HepG2 (cell line): ENCODE data around the gene BANP. TPM values are rescaled to one million over a fixed set of nuclear protein-coding genes. Genes with fewer than 3 reads are reported as not detected.

Experiments
- ATAC-seq: fragments of 200-7000 bp; cut with Tn5 transposase; 3 replicates; pipeline ENCODE4 v1.9.1; 2020; ENCODE audit warnings: mild to moderate bottlenecking, moderate library complexity
- BruUV-seq: library from RNA; stranded (reverse); fragments of 400-500 nt; replicated peaks from 2 replicates; lab custom pipeline; 2021; lab: Mats Ljungman, UMichigan
- CTCF ChIA-PET: fragments of 300-600 bp; formaldehyde crosslinking; extraction: SDS; loops from one replicate; lab custom pipeline; 2021; ENCODE audit warnings: low total read pairs, inconsistent platforms, low intra/inter-chr PET ratio; lab: Yijun Ruan, JAX
- POLR2A ChIA-PET: fragments of 350-600 bp; sonication (Branson Sonifier 250); formaldehyde crosslinking; loops from one replicate; lab custom pipeline; 2020; ENCODE audit warnings: antibody characterized with exemption, inconsistent platforms; lab: Yijun Ruan, JAX
- DNase-seq: peaks from one replicate; pipeline ENCODE4 v3.0.0-alpha.2; 2015; ENCODE audit warnings: low spot score
- FAIRE-seq: peaks from 3 replicates; lab custom pipeline; 2011; peaks lifted over from hg19 to GRCh38; lab: Jason Lieb, UNC
- H2AFZ ChIP-seq: one replicate; pipeline ENCODE4 v1.6.1; 2011; ENCODE audit warnings: low read length, inconsistent platforms
- H3K27ac ChIP-seq: fragments of 300-600 bp; 3 replicates; pipeline ENCODE4 v1.8.0; 2011; ENCODE audit warnings: mixed run types, mild to moderate bottlenecking, mixed read lengths, low read length, inconsistent platforms; ENCODE audit not compliant: insufficient read depth; ENCODE audit errors: extremely low read length
- H3K27me3 ChIP-seq, 2 experiments: fragments of 200-600 bp in 1 of 2; 2 replicates in 1 of 2; 3 replicates in 1 of 2; pipeline versions ENCODE4 v1.6.0 to v1.8.0; 2011; ENCODE audit warnings: low read length in 2 of 2, mild to moderate bottlenecking in 2 of 2, moderate library complexity in 2 of 2, inconsistent platforms in 1 of 2; ENCODE audit not compliant: insufficient read depth in 2 of 2, control insufficient read depth in 1 of 2
- H3K36me3 ChIP-seq, 2 experiments: fragments of 200-600 bp in 1 of 2; replicated peaks in 1 of 2; 2 replicates in 1 of 2; 3 replicates in 1 of 2; pipeline versions ENCODE4 v1.5.1 to v1.8.0; 2011; ENCODE audit warnings: low read length in 2 of 2, inconsistent platforms in 1 of 2; ENCODE audit not compliant: insufficient read depth in 2 of 2, control insufficient read depth in 1 of 2
- H3K4me1 ChIP-seq: 2 replicates; pipeline ENCODE4 v1.5.1; 2012; ENCODE audit warnings: low read length, inconsistent platforms; ENCODE audit not compliant: insufficient read depth
- H3K4me2 ChIP-seq: 2 replicates; pipeline ENCODE4 v1.6.0; 2011; ENCODE audit warnings: low read depth, low read length, inconsistent platforms
- H3K4me3 ChIP-seq, 3 experiments: fragments of 200-600 bp in 1 of 3; sonication (generic), shearing (Covaris generic) in 1 of 3; replicated peaks in 1 of 3; 2 replicates each; pipeline ENCODE4 v1.5.1; 2011 to 2016; ENCODE audit warnings: low read length in 3 of 3, inconsistent platforms in 2 of 3, low read depth in 2 of 3, mild to moderate bottlenecking in 2 of 3, control low read depth in 1 of 3, mixed read lengths in 1 of 3; ENCODE audit not compliant: insufficient read depth in 1 of 3
- H3K79me2 ChIP-seq: one replicate; pipeline ENCODE4 v1.6.1; 2011; ENCODE audit warnings: low read length, inconsistent platforms; ENCODE audit not compliant: insufficient read depth
- H3K9ac ChIP-seq: 2 replicates; pipeline ENCODE4 v1.6.0; 2011; ENCODE audit warnings: mild to moderate bottlenecking, low read depth, low read length, inconsistent platforms; ENCODE audit not compliant: insufficient read depth
- H3K9me3 ChIP-seq: 2 replicates; pipeline ENCODE4 v1.5.1; 2012; ENCODE audit warnings: mild to moderate bottlenecking, low read length
- H4K20me1 ChIP-seq: 2 replicates; pipeline ENCODE4 v1.6.0; 2011; ENCODE audit warnings: inconsistent platforms, mild to moderate bottlenecking, low read length, moderate library complexity; ENCODE audit not compliant: insufficient read depth
- AGO1 ChIP-seq: fragments of 200-400 bp; formaldehyde crosslinking; IDR thresholded peaks from 2 replicates; pipeline ENCODE4 v1.6.1; 2017; ENCODE audit warnings: mild to moderate bottlenecking, low read depth, low read length, moderate library complexity; ENCODE audit not compliant: poor library complexity, severe bottlenecking
- ATAD3A ChIP-seq: sonication (generic); formaldehyde crosslinking; IDR thresholded peaks from 2 replicates; pipeline ENCODE4 v1.4.0; 2020; ENCODE audit warnings: missing genetic modification reagents
- FLYWCH1 ChIP-seq: sonication (generic); formaldehyde crosslinking; IDR thresholded peaks from 2 replicates; pipeline ENCODE4 v1.8.1; 2023; ENCODE audit warnings: mild to moderate bottlenecking, missing genetic modification reagents
- IKZF1 ChIP-seq: fragments of 450-650 bp; IDR thresholded peaks from 2 replicates; pipeline ENCODE4 v1.7.1; 2016
- ISL2 ChIP-seq: sonication (generic); formaldehyde crosslinking; IDR thresholded peaks from 2 replicates; pipeline ENCODE4 v1.5.0; 2020; ENCODE audit warnings: missing genetic modification reagents
- JUNB ChIP-seq: sonication (generic); formaldehyde crosslinking; IDR thresholded peaks from 2 replicates; pipeline ENCODE4 v1.8.0; 2022; ENCODE audit warnings: missing genetic modification reagents, mild to moderate bottlenecking, borderline replicate concordance
- KDM5A ChIP-seq: fragments of 200-600 bp; sonication (generic); IDR thresholded peaks from 2 replicates; pipeline ENCODE4 v1.7.0; 2018; ENCODE audit warnings: antibody characterized with exemption, mild to moderate bottlenecking, low read length, borderline replicate concordance
- MAZ ChIP-seq, 2 experiments: sonication (generic) in 1 of 2; formaldehyde crosslinking in 1 of 2; IDR thresholded peaks; 2 replicates each; pipeline versions ENCODE4 v1.5.0 to v1.6.1; 2012 to 2020; ENCODE audit warnings: low read depth in 2 of 2, mild to moderate bottlenecking in 2 of 2, borderline replicate concordance in 1 of 2, improper control_type of control experiment in 1 of 2, low read length in 1 of 2, missing genetic modification reagents in 1 of 2, moderate library complexity in 1 of 2
- MEIS1 ChIP-seq: sonication (generic); formaldehyde crosslinking; IDR thresholded peaks from 2 replicates; pipeline ENCODE4 v1.9.0; 2021; ENCODE audit warnings: mild to moderate bottlenecking, missing genetic modification reagents, moderate library complexity, borderline replicate concordance
- MXD4 ChIP-seq: IDR thresholded peaks from 2 replicates; pipeline ENCODE4 v1.6.1; 2016; ENCODE audit warnings: mild to moderate bottlenecking, missing biosample characterization, missing genetic modification reagents
- MXI1 ChIP-seq: IDR thresholded peaks from 3 replicates; pipeline ENCODE4 v1.6.1; 2012; ENCODE audit warnings: low read depth, low read length, inconsistent platforms, borderline replicate concordance
- ZNF562 ChIP-seq: sonication (generic); formaldehyde crosslinking; IDR thresholded peaks from 2 replicates; pipeline ENCODE4 v1.8.0; 2022; ENCODE audit warnings: missing genetic modification reagents, borderline replicate concordance
- WGBS: methylation state at CpG from one replicate; pipeline ENCODE4 v1.1.6; 2017; ENCODE audit warnings: low lambda C conversion rate; 5-methylcytosine and 5-hydroxymethylcytosine counted together
- in situ Hi-C: cut with HindIII; loops from 2 replicates; pipeline ENCODE4 v1.10.0; 2017; ENCODE audit warnings: low pct_unique_long_range_greater_than_20kb; ENCODE audit not compliant: extremely low pct_ligation_motif_present
- intact Hi-C: fragments of 100-400 bp; cut with micrococcal nuclease; formaldehyde crosslinking; loops from one replicate; pipeline ENCODE4 v1.10.0; 2022; ENCODE audit not compliant: unreplicated experiment
- polyA plus RNA-seq, 8 experiments: library from polyadenylated mRNA; depleted of rRNA in 3 of 8; stranded (reverse) in 7 of 8; unstranded in 1 of 8; fragments of >200 nt; fragmentation: Illumina TruSeq in 4 of 8; extraction: Trizol in 4 of 8; gene quantifications; 2 replicates each; pipeline versions ENCODE4 v1.2.1 to v1.2.3, GENCODE V29; 2011 to 2016; ENCODE audit warnings: low read depth in 4 of 8, missing spikeins in 1 of 8, mixed read lengths in 1 of 8; ENCODE audit not compliant: insufficient read depth in 1 of 8
- total RNA-seq, 5 experiments: library from RNA; depleted of rRNA; stranded (reverse); fragments of >200 nt; fragmentation: Illumina TruSeq; extraction: Trizol; gene quantifications; 2 replicates each; pipeline ENCODE4 v1.2.3, GENCODE V29; 2016; ENCODE audit warnings: low read depth in 1 of 5

Gene BANP
- total and polyA plus RNA-seq, 2 of the 13 experiments (the other 11 are each of a cell fraction or from before 2014, with no cell fraction given) = 20.2 to 23.8 TPM

DNA sequence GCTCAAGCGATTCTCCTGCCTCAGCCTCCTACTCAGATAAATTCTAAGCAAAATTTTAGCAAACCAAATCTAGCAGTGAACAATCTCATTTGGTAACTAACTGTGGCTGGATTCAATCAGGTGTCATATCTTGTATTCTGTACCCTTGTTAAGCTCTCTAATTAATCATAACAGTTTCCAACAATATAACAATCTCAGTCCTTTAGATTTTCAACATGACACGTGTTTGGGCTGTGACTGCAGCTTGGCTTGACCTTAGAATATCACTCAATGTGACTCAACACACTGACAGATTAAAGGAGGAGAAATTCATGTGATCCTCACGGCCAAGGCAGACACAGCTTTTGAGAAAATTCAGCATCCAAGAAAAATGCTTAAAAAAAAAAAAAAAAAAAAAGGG is 133.6 kb downstream of the BANP start:
- in situ Hi-C loops = no loop called here
- CTCF ChIA-PET = no interaction called here
- DNase-seq (no peak), FAIRE-seq (no peak), ATAC-seq (no peak)
- Histone ChIP-seq H3K27ac (no peak overlapping the region), H3K4me3 (no peak overlapping the region), H3K9me3 (no peaks in the 10 kb centered on the region), H3K9ac (no peak overlapping the region), H3K79me2 (no peaks in the 10 kb centered on the region), H3K27me3 (no peaks in the 10 kb centered on the region), H3K4me1 (no peaks in the 10 kb centered on the region), H4K20me1 (no peaks in the 10 kb centered on the region), H3K36me3 (peaks cover 0 to 4% of the 10 kb centered on the region in 2 experiments; a peak in 2 of 5 replicates), H2AFZ (no peak overlapping the region), H3K4me2 (no peak overlapping the region)
- intact Hi-C loops = no loop called here
- BruUV-seq = no TSS peak
- TF ChIP-seq MXD4 (CRISPR knock-in tag) (no peak), AGO1 (no peak), KDM5A (no peak), MEIS1 (CRISPR knock-in tag) (no peak), ZNF562 (CRISPR knock-in tag) (no peak), MXI1 (no peak), FLYWCH1 (no peak), IKZF1 (no peak), ISL2 (CRISPR knock-in tag) (no peak), MAZ (IDR thresholded peaks at IDR 0.05; ENCODE audit: borderline replicate concordance, low read depth, low read length) (no peak), MAZ (CRISPR knock-in tag; IDR thresholded peaks at IDR 0.05; ENCODE audit: low read depth) (no peak), ATAD3A (no peak), JUNB (no peak)
- POLR2A ChIA-PET = no interaction called here
- 80% methylated on average over 3 of the region's 3 CpGs for WGBS
